ENCODE results near the gene RCN1. TPM values are rescaled to one million over a fixed set of nuclear protein-coding genes. Genes with fewer than 3 reads are reported as not detected.

The RCN1 gene
- total RNA-seq, 4 donors from 2014 or later = 40.0 to 65.1 (median 55.9) TPM

DNA sequence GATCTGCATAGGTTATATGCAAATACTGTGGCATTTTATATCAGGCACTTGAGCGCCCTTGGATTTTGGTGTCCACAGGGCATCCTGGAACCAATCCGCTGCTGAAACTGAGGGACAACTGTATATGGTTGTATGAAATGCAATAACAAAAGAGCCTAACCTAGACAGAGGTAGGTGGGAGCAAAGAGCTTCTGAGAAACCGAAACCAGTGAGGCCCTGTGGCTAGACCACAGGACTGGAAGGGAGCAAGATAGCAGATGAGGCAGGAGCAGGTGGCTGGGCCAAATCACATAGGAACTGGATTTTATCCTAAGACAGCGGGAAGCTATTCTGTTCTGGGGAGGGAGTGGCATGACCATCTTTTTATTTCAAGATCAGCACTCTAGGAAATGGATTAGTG is 30.1 kb downstream of the RCN1 start:
- DNase-seq (ENCODE audit: low spot score in 2 of 2) = no peak
- Histone ChIP-seq H3K36me3 (no peaks in the 10 kb centered on the region), H3K4me1 (no peaks in the 10 kb centered on the region), H3K27ac (no peak overlapping the region), H3K9me3 (peaks cover 0 to 3% (median 0%) of the 10 kb centered on the region in 4 donors), H3K27me3 (no peaks in the 10 kb centered on the region), H3K4me3 (no peak overlapping the region)
- TF ChIP-seq POLR2A (IDR thresholded peaks at IDR 0.05) = no peak
- 90 to 94% methylated on average over 4 of the region's 4 CpGs for WGBS, 2 donors

GRCh38 chr11:32122200-32122599 is 31.3 kb downstream of the RCN1 start:
- TF ChIP-seq, protein P1, sequence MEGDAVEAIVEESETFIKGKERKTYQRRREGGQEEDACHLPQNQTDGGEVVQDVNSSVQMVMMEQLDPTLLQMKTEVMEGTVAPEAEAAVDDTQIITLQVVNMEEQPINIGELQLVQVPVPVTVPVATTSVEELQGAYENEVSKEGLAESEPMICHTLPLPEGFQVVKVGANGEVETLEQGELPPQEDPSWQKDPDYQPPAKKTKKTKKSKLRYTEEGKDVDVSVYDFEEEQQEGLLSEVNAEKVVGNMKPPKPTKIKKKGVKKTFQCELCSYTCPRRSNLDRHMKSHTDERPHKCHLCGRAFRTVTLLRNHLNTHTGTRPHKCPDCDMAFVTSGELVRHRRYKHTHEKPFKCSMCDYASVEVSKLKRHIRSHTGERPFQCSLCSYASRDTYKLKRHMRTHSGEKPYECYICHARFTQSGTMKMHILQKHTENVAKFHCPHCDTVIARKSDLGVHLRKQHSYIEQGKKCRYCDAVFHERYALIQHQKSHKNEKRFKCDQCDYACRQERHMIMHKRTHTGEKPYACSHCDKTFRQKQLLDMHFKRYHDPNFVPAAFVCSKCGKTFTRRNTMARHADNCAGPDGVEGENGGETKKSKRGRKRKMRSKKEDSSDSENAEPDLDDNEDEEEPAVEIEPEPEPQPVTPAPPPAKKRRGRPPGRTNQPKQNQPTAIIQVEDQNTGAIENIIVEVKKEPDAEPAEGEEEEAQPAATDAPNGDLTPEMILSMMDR (IDR thresholded peaks at IDR 0.05) = no peak
- TF ChIP-seq EP300 (IDR thresholded peaks at IDR 0.05) (no peak), POLR2A (IDR thresholded peaks at IDR 0.05) (no peak)
- no peak for DNase-seq (ENCODE audit: low spot score in 2 of 2)
- Histone ChIP-seq H3K4me1 (no peaks in the 10 kb centered on the region), H3K27me3 (no peaks in the 10 kb centered on the region), H3K36me3 (no peaks in the 10 kb centered on the region), H3K4me3 (no peak overlapping the region), H3K27ac (no peak overlapping the region), H3K9me3 (peaks cover 0 to 13% (median 0%) of the 10 kb centered on the region in 4 donors)
- WGBS, 2 donors = 76 to 87% methylated on average over 2 of the region's 2 CpGs

DNA sequence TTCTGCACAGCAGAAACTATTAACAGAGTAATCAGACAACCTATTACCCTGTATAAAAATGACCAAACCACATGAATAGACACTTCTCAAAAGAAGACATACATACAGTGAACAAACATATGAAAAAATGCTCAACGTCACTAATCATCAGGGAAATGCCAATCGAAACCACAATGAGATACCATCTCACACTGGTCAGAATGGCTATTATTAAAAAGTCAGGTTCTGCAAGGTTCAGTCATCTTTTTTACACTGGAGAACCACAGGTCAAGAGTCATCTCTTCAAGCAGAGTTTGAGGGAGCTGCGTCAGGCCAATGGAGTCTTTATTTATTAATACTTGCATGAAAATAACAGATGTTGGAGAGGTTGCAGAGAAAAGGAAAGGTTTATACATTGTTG is 40.4 kb downstream of the RCN1 start:
- Histone ChIP-seq H3K4me1 (no peaks in the 10 kb centered on the region), H3K4me3 (no peak overlapping the region), H3K27ac (no peak overlapping the region), H3K27me3 (no peaks in the 10 kb centered on the region), H3K9me3 (peaks cover 0 to 20% (median 0%) of the 10 kb centered on the region in 4 donors), H3K36me3 (no peaks in the 10 kb centered on the region)
- DNase-seq (ENCODE audit: low spot score in 2 of 2) = no peak
- WGBS, 2 donors = 77 to 84% methylated on average over 3 of the region's 3 CpGs
- TF ChIP-seq, protein P1 (IDR thresholded peaks at IDR 0.05) = no peak
- no peak for TF ChIP-seq POLR2A (IDR thresholded peaks at IDR 0.05)
- TF ChIP-seq EP300 (IDR thresholded peaks at IDR 0.05) = no peak

DNA sequence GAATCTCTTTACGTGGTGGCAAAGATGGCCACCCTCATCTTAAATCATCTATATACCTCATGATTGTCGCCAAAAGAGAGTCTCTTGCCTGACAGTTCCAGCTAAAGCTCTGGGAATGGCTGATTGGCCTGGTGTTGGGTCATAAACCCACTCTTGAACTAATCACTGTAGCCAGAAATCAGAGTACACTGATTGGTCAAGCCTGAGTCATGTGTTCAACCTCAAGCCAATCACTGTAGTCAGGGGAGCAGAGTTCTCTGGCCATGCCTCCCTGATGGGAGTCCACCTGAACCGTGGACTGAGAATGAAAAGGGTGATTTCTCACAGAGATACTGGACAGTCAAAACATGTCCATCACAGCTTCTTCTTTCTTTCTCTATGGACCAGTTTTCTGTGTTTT is 45.8 kb downstream of the RCN1 start:
- Histone ChIP-seq H3K27me3 (no peaks in the 10 kb centered on the region), H3K36me3 (no peaks in the 10 kb centered on the region), H3K4me3 (no peak overlapping the region), H3K9me3 (no peaks in the 10 kb centered on the region), H3K4me1 (no peaks in the 10 kb centered on the region), H3K27ac (no peak overlapping the region)
- TF ChIP-seq EP300 (IDR thresholded peaks at IDR 0.05) = no peak
- TF ChIP-seq, protein P1 (IDR thresholded peaks at IDR 0.05) = no peak
- no peak for TF ChIP-seq POLR2A (IDR thresholded peaks at IDR 0.05)
- no peak for DNase-seq (ENCODE audit: low spot score in 2 of 2)
- 89 to 91% methylated on average over 3 of the region's 3 CpGs for WGBS, 2 donors

DNA sequence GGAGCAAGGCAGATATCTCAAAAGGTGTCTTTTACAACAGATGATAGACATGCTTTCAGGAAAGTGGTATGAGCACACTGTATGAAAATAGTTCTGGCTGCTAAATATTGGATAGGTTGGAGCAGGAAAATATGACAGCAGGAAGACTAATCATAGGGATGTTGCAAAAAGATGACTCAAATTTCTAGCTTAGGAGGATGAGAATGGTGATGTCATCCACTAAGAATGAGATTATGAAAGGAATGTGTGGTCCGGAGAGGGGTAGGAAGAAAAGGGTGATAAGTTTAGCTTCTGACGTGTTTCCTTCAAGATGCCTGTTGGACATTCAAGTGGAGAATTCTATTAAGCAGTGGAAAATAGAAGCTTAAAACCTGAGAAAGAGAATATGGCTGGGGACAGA is 46.4 kb downstream of the RCN1 start:
- 18 to 20% methylated on average over 2 of the region's 2 CpGs for WGBS, 2 donors
- Histone ChIP-seq H3K4me1 (no peaks in the 10 kb centered on the region), H3K36me3 (no peaks in the 10 kb centered on the region), H3K9me3 (no peaks in the 10 kb centered on the region), H3K27ac (no peak overlapping the region), H3K27me3 (no peaks in the 10 kb centered on the region), H3K4me3 (no peak overlapping the region)
- DNase-seq (ENCODE audit: low spot score in 2 of 2) = no peak
- no peak for TF ChIP-seq POLR2A (IDR thresholded peaks at IDR 0.05)
- TF ChIP-seq, protein P1 (IDR thresholded peaks at IDR 0.05) = no peak

DNA sequence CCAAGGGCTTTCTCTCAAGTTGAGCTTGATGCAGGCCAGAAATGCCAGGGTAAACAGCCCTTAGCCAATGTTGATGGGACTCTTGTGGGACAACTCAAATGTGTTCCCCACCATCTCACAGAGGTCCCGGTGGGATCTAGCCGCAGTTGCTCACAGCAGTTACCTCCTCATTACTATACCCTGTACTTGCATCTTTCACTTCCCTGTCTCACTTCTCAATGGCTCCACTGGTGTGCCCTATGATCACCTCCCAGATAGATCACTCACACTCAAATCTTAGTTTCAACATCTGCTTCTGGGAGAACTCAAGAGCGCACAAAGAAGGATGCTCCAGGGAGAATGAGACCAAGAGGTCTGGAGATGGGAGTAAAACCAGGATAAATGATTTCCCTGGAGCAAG is 47.0 kb downstream of the RCN1 start:
- WGBS, 2 donors = 94 to 96% methylated on average over 3 of the region's 3 CpGs
- Histone ChIP-seq H3K27ac (no peak overlapping the region), H3K4me3 (no peak overlapping the region), H3K4me1 (no peaks in the 10 kb centered on the region), H3K27me3 (no peaks in the 10 kb centered on the region), H3K36me3 (no peaks in the 10 kb centered on the region), H3K9me3 (no peaks in the 10 kb centered on the region)
- DNase-seq (ENCODE audit: low spot score in 2 of 2) = no peak
- TF ChIP-seq POLR2A (IDR thresholded peaks at IDR 0.05) = no peak
- TF ChIP-seq, protein P1 (IDR thresholded peaks at IDR 0.05) = no peak
- TF ChIP-seq EP300 (IDR thresholded peaks at IDR 0.05) = no peak

Data from tibial nerve (tissue), 4 donors.